K562 (cell line): ENCODE measurements around the gene RABGAP1. TPM values are rescaled to one million over a fixed set of nuclear protein-coding genes. Genes with fewer than 3 reads are reported as not detected.

Experiments
- ATAC-seq: fragments of 200-7000 bp; cut with Tn5 transposase; 3 replicates; pipeline ENCODE4 v1.9.1; 2020; ENCODE audit warnings: moderate library complexity
- BruUV-seq: library from RNA; stranded (reverse); fragments of 400-500 nt; replicated peaks from 2 replicates; lab custom pipeline; 2021; lab: Mats Ljungman, UMichigan
- CTCF ChIA-PET: fragments of 300-600 bp; formaldehyde crosslinking; extraction: SDS; loops from one replicate; lab custom pipeline; 2021; ENCODE audit warnings: low intra/inter-chr PET ratio; lab: Yijun Ruan, JAX
- POLR2A ChIA-PET: fragments of 300-600, 350-650 bp; sonication (Branson Sonifier 250); formaldehyde crosslinking; extraction: SDS; loops from one replicate; lab custom pipeline; 2021; ENCODE audit warnings: antibody characterized with exemption, inconsistent platforms; lab: Yijun Ruan, JAX
- DNase-seq, 4 experiments: peaks; one replicate each; pipeline versions ENCODE4 v3.0.0 to v3.0.0-alpha.2; 2011 to 2018; ENCODE audit warnings: low spot score in 3 of 4, mixed read lengths in 3 of 4; ENCODE audit errors: extremely low read depth in 1 of 4
- FAIRE-seq: peaks from 2 replicates; lab custom pipeline; 2011; peaks lifted over from hg19 to GRCh38; lab: Jason Lieb, UNC
- H2AFZ ChIP-seq: 2 replicates; pipeline ENCODE4 v1.6.0; 2011; ENCODE audit warnings: low read depth, low read length, control low read depth, inconsistent platforms
- H3K27ac ChIP-seq: fragments of 200-600 bp; 3 replicates; pipeline ENCODE4 v1.8.0; 2011; ENCODE audit warnings: low read depth, mild to moderate bottlenecking, control low read depth, inconsistent platforms, low read length, moderate library complexity, mixed read lengths; ENCODE audit errors: extremely low read depth
- H3K27me3 ChIP-seq, 2 experiments: fragments of 300-600 bp in 1 of 2; 2 replicates in 1 of 2; 3 replicates in 1 of 2; pipeline versions ENCODE4 v1.6.0 to v1.8.0; 2011; ENCODE audit warnings: inconsistent platforms in 2 of 2, low read length in 2 of 2, mild to moderate bottlenecking in 1 of 2, mixed read lengths in 1 of 2, moderate library complexity in 1 of 2; ENCODE audit not compliant: control insufficient read depth in 2 of 2, insufficient read depth in 2 of 2
- H3K36me3 ChIP-seq: fragments of 300-600 bp; 3 replicates; pipeline ENCODE4 v1.8.0; 2011; ENCODE audit warnings: mild to moderate bottlenecking, low read length, inconsistent platforms; ENCODE audit not compliant: control insufficient read depth, insufficient read depth
- H3K4me1 ChIP-seq, 2 experiments: fragments of 200-600 bp in 1 of 2; replicated peaks in 1 of 2; 2 replicates in 1 of 2; 3 replicates in 1 of 2; pipeline versions ENCODE4 v1.5.1 to v1.8.0; 2011; ENCODE audit warnings: inconsistent platforms in 2 of 2, low read length in 2 of 2, mild to moderate bottlenecking in 1 of 2, mixed read lengths in 1 of 2, moderate library complexity in 1 of 2; ENCODE audit not compliant: control insufficient read depth in 2 of 2, insufficient read depth in 2 of 2
- H3K4me2 ChIP-seq: 2 replicates; pipeline ENCODE4 v1.6.1; 2011; ENCODE audit warnings: low read length, control low read depth, inconsistent platforms, mixed read lengths; ENCODE audit not compliant: insufficient read depth
- H3K4me3 ChIP-seq: fragments of 200-600 bp; sonication (generic), shearing (Covaris generic); 2 replicates; pipeline ENCODE4 v1.5.1; 2016; ENCODE audit warnings: control low read depth, inconsistent platforms
- H3K79me2 ChIP-seq: fragments of 200-600 bp; 3 replicates; pipeline ENCODE4 v1.8.0; 2011; ENCODE audit warnings: low read length, inconsistent platforms; ENCODE audit not compliant: control insufficient read depth, insufficient read depth
- H3K9ac ChIP-seq, 2 experiments: 2 replicates each; pipeline versions ENCODE4 v1.6.0 to v1.6.1; 2011; ENCODE audit warnings: low read depth in 2 of 2, low read length in 2 of 2, control low read depth in 1 of 2, inconsistent platforms in 1 of 2, mild to moderate bottlenecking in 1 of 2, mixed read lengths in 1 of 2; ENCODE audit not compliant: insufficient read depth in 1 of 2
- H3K9me1 ChIP-seq: one replicate; pipeline ENCODE4 v1.6.0; 2011; ENCODE audit warnings: inconsistent platforms, mild to moderate bottlenecking, low read length, moderate library complexity; ENCODE audit not compliant: control insufficient read depth, insufficient read depth
- H3K9me3 ChIP-seq: replicated peaks from 2 replicates; pipeline ENCODE4 v1.5.1; 2011; ENCODE audit warnings: low read depth, low read length, inconsistent platforms; ENCODE audit not compliant: control insufficient read depth, insufficient read depth
- H4K20me1 ChIP-seq: replicated peaks from 2 replicates; pipeline ENCODE4 v1.6.1; 2011; ENCODE audit warnings: low read length, inconsistent platforms, mixed read lengths; ENCODE audit not compliant: control insufficient read depth, insufficient read depth
- ARID4B ChIP-seq: sonication (generic); formaldehyde crosslinking; IDR thresholded peaks from 2 replicates; pipeline ENCODE4 v1.8.0; 2022; ENCODE audit warnings: mild to moderate bottlenecking, missing genetic modification reagents
- FIP1L1 ChIP-seq: fragments of 200-400 bp; formaldehyde crosslinking; IDR thresholded peaks from 2 replicates; pipeline ENCODE4 v1.6.1; 2018; ENCODE audit warnings: mild to moderate bottlenecking, low read depth, low read length; ENCODE audit not compliant: poor library complexity, severe bottlenecking
- MAZ ChIP-seq, 2 experiments: fragments of 450-650 bp in 1 of 2; sonication (generic) in 1 of 2; formaldehyde crosslinking; IDR thresholded peaks in 1 of 2; conservative IDR thresholded peaks in 1 of 2; 2 replicates each; pipeline versions ENCODE4 v1.4.0 to v1.5.0; 2020; ENCODE audit warnings: mild to moderate bottlenecking in 1 of 2, missing genetic modification reagents in 1 of 2
- NCOA6 ChIP-seq: fragments of 450-650 bp; IDR thresholded peaks from 2 replicates; pipeline ENCODE4 v1.6.1; 2017; ENCODE audit warnings: mild to moderate bottlenecking
- PRDM10 ChIP-seq: fragments of 450-650 bp; IDR thresholded peaks from 2 replicates; pipeline ENCODE4 v1.6.1; 2018; ENCODE audit not compliant: partially characterized antibody
- RBM15 ChIP-seq: fragments of 200-400 bp; formaldehyde crosslinking; IDR thresholded peaks from 2 replicates; pipeline ENCODE4 v1.6.1; 2018; ENCODE audit warnings: mild to moderate bottlenecking, low read length, moderate library complexity; ENCODE audit not compliant: insufficient read depth
- STAG1 ChIP-seq: sonication (generic); formaldehyde crosslinking; IDR thresholded peaks from 2 replicates; pipeline ENCODE4 v1.5.0; 2020; ENCODE audit warnings: missing genetic modification reagents, borderline replicate concordance
- STAT6 ChIP-seq: sonication (generic); formaldehyde crosslinking; IDR thresholded peaks from 2 replicates; pipeline ENCODE4 v1.8.1; 2023; ENCODE audit warnings: mild to moderate bottlenecking, missing genetic modification reagents
- TRIM28 ChIP-seq: fragments of 450-650 bp; IDR thresholded peaks from 2 replicates; pipeline ENCODE4 v1.6.1; 2017
- TSC22D4 ChIP-seq: fragments of 450-650 bp; IDR thresholded peaks from 2 replicates; pipeline ENCODE4 v1.6.1; 2016; ENCODE audit warnings: missing genetic modification characterization, missing biosample characterization, control low read depth
- WGBS: fragments of 100-300 bp; shearing (Covaris generic); methylation state at CpG from one replicate; pipeline ENCODE4 v1.1.6; 2016; ENCODE audit warnings: low coverage, mixed read lengths; ENCODE audit not compliant: insufficient coverage; ENCODE audit errors: missing lambda C conversion rate; 5-methylcytosine and 5-hydroxymethylcytosine counted together
- in situ Hi-C: fragments of 300-500 bp; cut with MboI; formaldehyde crosslinking; loops from 4 replicates; pipeline ENCODE4 v1.15.0; 2018; ENCODE audit warnings: inconsistent platforms, mixed read lengths
- intact Hi-C: fragments of 100-400 bp; cut with micrococcal nuclease; formaldehyde crosslinking; loops from 2 replicates; pipeline ENCODE4 v1.14.2; 2022
- polyA plus RNA-seq, 8 experiments: library from polyadenylated mRNA; depleted of rRNA in 4 of 8; stranded (reverse) in 5 of 8; unstranded in 3 of 8; fragments of >200 nt; fragmentation: Nextera tagmentation in 2 of 8; fragmentation: Illumina TruSeq in 1 of 8; extraction: Ambion mirVana in 2 of 8; extraction: Trizol in 1 of 8; gene quantifications; 2 replicates each; pipeline versions ENCODE4 v1.2.1 to v1.2.3, GENCODE V29; 2011 to 2014; ENCODE audit warnings: inconsistent platforms in 1 of 8, missing spikeins in 1 of 8
- total RNA-seq, 7 experiments: library from RNA; depleted of rRNA in 6 of 7; stranded (reverse); fragments of >200 nt in 6 of 7; fragmentation: Illumina TruSeq in 2 of 7; extraction: Trizol in 2 of 7; gene quantifications; 2 replicates each; pipeline versions ENCODE4 v1.2.1 to v1.2.3, GENCODE V29; 2011 to 2021; ENCODE audit warnings: low replicate concordance in 1 of 7

The RABGAP1 gene
- total and polyA plus RNA-seq, 9 of the 15 experiments (the other 6 are each of a cell fraction or from before 2014, with no cell fraction given), result 1.5 to 22.7 (median 13.1) TPM

GRCh38 chr9:123073991-123074422, 133.2 kb downstream of the RABGAP1 start (continued):
- TF ChIP-seq ARID4B (CRISPR knock-in tag) (no peak), FIP1L1 (no peak), TRIM28 (no peak)

- Histone ChIP-seq H4K20me1 (no peaks in the 10 kb centered on the region), H3K27ac (no peak overlapping the region), H3K27me3 (no peaks in the 10 kb centered on the region), H3K4me1 (no peaks in the 10 kb centered on the region), H3K36me3 (peaks cover 25% of the 10 kb centered on the region), H3K9ac (no peak overlapping the region), H3K9me1 (no peaks in the 10 kb centered on the region), H3K4me2 (no peak overlapping the region), H3K79me2 (no peaks in the 10 kb centered on the region), H3K4me3 (no peak overlapping the region), H2AFZ (no peak overlapping the region), H3K9me3 (no peaks in the 10 kb centered on the region)
- ChIA-PET CTCF (no interaction called here), POLR2A (interaction anchor here (1.1 kb wide), 1 partner anchor 281 kb away, joined by 3 read pairs; no protein-coding TSS in a partner anchor)
- intact Hi-C loops, result no loop called here
- ATAC-seq (no peak), DNase-seq (no peak), FAIRE-seq (no peak)
- no TSS peak for BruUV-seq
- in situ Hi-C loops, result no loop called here
- 100% methylated on average over 3 of the region's 3 CpGs for WGBS
- TF ChIP-seq STAG1 (no peak), TSC22D4 (tag) (no peak), PRDM10 (no peak), MAZ (CRISPR knock-in tag; conservative IDR thresholded peaks at IDR 0.05 in 1 of 2, IDR thresholded peaks at IDR 0.05 in 1 of 2) (no peak), RBM15 (no peak), NCOA6 (no peak), STAT6 (CRISPR knock-in tag) (no peak)
Measured at GRCh38 chr9:123074628-123075027, 133.8 kb downstream of the RABGAP1 start.
